ENCODE results near the gene AFF1.
A peak's percentile ranks its signal among the peaks of the same experiment; 100 is the strongest.
"Not testable (repeated sequence)": the region's sequence is repeated elsewhere in the genome, so short reads cannot be mapped to it uniquely, and the experiment has no call there.

AFF1 gene

GRCh38 chr4:87116231-87116630 lies 181.4 kb downstream of the AFF1 start:
- no peak for DNase-seq (ENCODE audit: low spot score)

- DNase-seq (ENCODE audit: low spot score) = no peak
These were observed 182.4 kb downstream of the AFF1 start for GRCh38 chr4:87117051-87117731.

GRCh38 chr4:87117732-87118075 lies 182.9 kb downstream of the AFF1 start:
- no peak for DNase-seq (ENCODE audit: low spot score)

GRCh38 chr4:87118421-87118820 lies 183.6 kb downstream of the AFF1 start:
- DNase-seq (ENCODE audit: low spot score) = no peak

- peak; percentile 20 for DNase-seq (ENCODE audit: low spot score)
These were observed 184.0 kb downstream of the AFF1 start for GRCh38 chr4:87118826-87119225.

- no peak for DNase-seq (ENCODE audit: low spot score)
These were observed 185.2 kb downstream of the AFF1 start for GRCh38 chr4:87120010-87120409.

GRCh38 chr4:87120411-87121162 lies 185.8 kb downstream of the AFF1 start:
- DNase-seq (ENCODE audit: low spot score) = no peak

- peak; percentile 6 for DNase-seq (ENCODE audit: low spot score)
These were observed 186.7 kb downstream of the AFF1 start for GRCh38 chr4:87121341-87122065.

GRCh38 chr4:87122252-87122651 lies 187.4 kb downstream of the AFF1 start:
- DNase-seq (ENCODE audit: low spot score) = no peak

- no peak for DNase-seq (ENCODE audit: low spot score)
These were observed 191.2 kb downstream of the AFF1 start for GRCh38 chr4:87126056-87126455.

- DNase-seq (ENCODE audit: low spot score) = no peak
These were observed 193.3 kb downstream of the AFF1 start for GRCh38 chr4:87128006-87128705.

- no peak for DNase-seq (ENCODE audit: low spot score)
These were observed 194.9 kb downstream of the AFF1 start for GRCh38 chr4:87129681-87130080.

GRCh38 chr4:87130985-87131703 lies 196.3 kb downstream of the AFF1 start:
- no peak for DNase-seq (ENCODE audit: low spot score)

- no peak for DNase-seq (ENCODE audit: low spot score)
These were observed 197.2 kb downstream of the AFF1 start for GRCh38 chr4:87132035-87132434.

GRCh38 chr4:87133183-87133582 lies 198.4 kb downstream of the AFF1 start:
- DNase-seq (ENCODE audit: low spot score) = no peak

GRCh38 chr4:87134122-87134521 lies 199.3 kb downstream of the AFF1 start:
- DNase-seq (ENCODE audit: low spot score) = no peak

GRCh38 chr4:87141428-87141827 lies 206.6 kb downstream of the AFF1 start:
- DNase-seq (ENCODE audit: low spot score) = no peak

GRCh38 chr4:87144356-87144755 lies 209.5 kb downstream of the AFF1 start:
- no peak for DNase-seq (ENCODE audit: low spot score)

- not testable (repeated sequence) for DNase-seq (ENCODE audit: low spot score)
These were observed 211.1 kb downstream of the AFF1 start for GRCh38 chr4:87145934-87146333.

- no peak for DNase-seq (ENCODE audit: low spot score)
These were observed 212.3 kb downstream of the AFF1 start for GRCh38 chr4:87147116-87147515.

GRCh38 chr4:87150498-87151261 lies 215.9 kb downstream of the AFF1 start:
- peak; percentile 62 for DNase-seq (ENCODE audit: low spot score)
